K562 (cell line): ENCODE results near the gene FRYL. TPM values are rescaled to one million over a fixed set of nuclear protein-coding genes. Genes with fewer than 3 reads are reported as not detected.

Experiments used
- CBFA2T2 ChIP-seq: fragments of 450-650 bp; conservative IDR thresholded peaks from 2 replicates; pipeline ENCODE4 v1.6.1; 2017; ENCODE audit warnings: mild to moderate bottlenecking
- CREBBP ChIP-seq: IDR thresholded peaks from one replicate; pipeline ENCODE4 v1.6.1; 2012; ENCODE audit warnings: low read depth, mild to moderate bottlenecking, control low read depth, inconsistent platforms, low read length
- DPF2 ChIP-seq: fragments of 450-650 bp; IDR thresholded peaks from 2 replicates; pipeline ENCODE4 v1.6.1; 2016
- GATA2 ChIP-seq: sonication (generic); formaldehyde crosslinking; IDR thresholded peaks from 2 replicates; pipeline ENCODE4 v1.4.0; 2020; ENCODE audit warnings: mild to moderate bottlenecking, missing genetic modification reagents
- KDM1A ChIP-seq, 2 experiments: fragments of 450-650 bp; IDR thresholded peaks; 2 replicates each; pipeline ENCODE4 v1.6.1; 2016; ENCODE audit warnings: mild to moderate bottlenecking in 2 of 2
- KDM5B ChIP-seq: fragments of 200-600 bp; sonication (generic); IDR thresholded peaks from 2 replicates; pipeline ENCODE4 v1.6.1; 2012; ENCODE audit warnings: low read depth, mild to moderate bottlenecking, moderate library complexity, low read length, control low read depth, inconsistent platforms; ENCODE audit not compliant: insufficient replicate concordance
- MTA2 ChIP-seq: fragments of 450-650 bp; IDR thresholded peaks from 2 replicates; pipeline ENCODE4 v1.6.1; 2016; ENCODE audit warnings: low read depth
- NCOR1 ChIP-seq: fragments of 450-650 bp; IDR thresholded peaks from 2 replicates; pipeline ENCODE4 v1.6.1; 2016; ENCODE audit warnings: mild to moderate bottlenecking, moderate library complexity
- NFE2 ChIP-seq: IDR thresholded peaks from 2 replicates; pipeline ENCODE4 v1.6.1; 2014; ENCODE audit warnings: antibody characterized with exemption, low read depth
- NFIC ChIP-seq: fragments of 450-650 bp; IDR thresholded peaks from 2 replicates; pipeline ENCODE4 v1.6.1; 2017; ENCODE audit warnings: mild to moderate bottlenecking, inconsistent platforms
- NR2F6 ChIP-seq: fragments of 450-650 bp; formaldehyde crosslinking; IDR thresholded peaks from 2 replicates; pipeline ENCODE4 v1.4.0; 2020; ENCODE audit warnings: mild to moderate bottlenecking
- PCBP1 ChIP-seq: fragments of 200-400 bp; formaldehyde crosslinking; IDR thresholded peaks from 2 replicates; pipeline ENCODE4 v1.6.1; 2018; ENCODE audit warnings: mild to moderate bottlenecking, low read depth, low read length; ENCODE audit not compliant: poor library complexity, severe bottlenecking
- POLR2AphosphoS5 ChIP-seq: IDR thresholded peaks from 2 replicates; pipeline ENCODE4 v1.6.1; 2011; ENCODE audit warnings: mild to moderate bottlenecking, low read depth, low read length, moderate library complexity; ENCODE audit not compliant: control insufficient read depth, insufficient read depth
- RBFOX2 ChIP-seq: fragments of 200-400 bp; formaldehyde crosslinking; IDR thresholded peaks from 2 replicates; pipeline ENCODE4 v1.6.1; 2017; ENCODE audit warnings: low read depth, mild to moderate bottlenecking, low read length, moderate library complexity
- SIRT6 ChIP-seq: IDR thresholded peaks from one replicate; pipeline ENCODE4 v1.6.1; 2012; ENCODE audit warnings: low read depth, mild to moderate bottlenecking, control low read depth, inconsistent platforms, low read length, moderate library complexity
- SIX5 ChIP-seq, 2 experiments: IDR thresholded peaks; 2 replicates each; pipeline ENCODE4 v1.6.1; 2011; ENCODE audit warnings: low read length in 2 of 2, borderline replicate concordance in 1 of 2, low read depth in 1 of 2, mild to moderate bottlenecking in 1 of 2, moderate library complexity in 1 of 2; ENCODE audit not compliant: insufficient read depth in 1 of 2
- STAG1 ChIP-seq: sonication (generic); formaldehyde crosslinking; IDR thresholded peaks from 2 replicates; pipeline ENCODE4 v1.5.0; 2020; ENCODE audit warnings: missing genetic modification reagents, borderline replicate concordance
- STAT5A ChIP-seq: IDR thresholded peaks from 2 replicates; pipeline ENCODE4 v1.6.1; 2012; ENCODE audit warnings: low read length, inconsistent platforms, borderline replicate concordance
- TAL1 ChIP-seq: fragments of 450-650 bp; IDR thresholded peaks from 2 replicates; pipeline ENCODE4 v1.6.1; 2016; ENCODE audit warnings: mild to moderate bottlenecking
- ZFP1 ChIP-seq: fragments of 450-650 bp; formaldehyde crosslinking; IDR thresholded peaks from 2 replicates; pipeline ENCODE4 v1.4.0; 2020; ENCODE audit warnings: mild to moderate bottlenecking, mixed read lengths
- ZNF780A ChIP-seq: fragments of 250-450 bp; sonication (Bioruptor Pico); IDR thresholded peaks from 2 replicates; pipeline ENCODE4 v1.5.0; 2021; ENCODE audit warnings: mild to moderate bottlenecking
- polyA plus RNA-seq, 8 experiments: library from polyadenylated mRNA; depleted of rRNA in 4 of 8; stranded (reverse) in 5 of 8; unstranded in 3 of 8; fragments of >200 nt; fragmentation: Nextera tagmentation in 2 of 8; fragmentation: Illumina TruSeq in 1 of 8; extraction: Ambion mirVana in 2 of 8; extraction: Trizol in 1 of 8; gene quantifications; 2 replicates each; pipeline versions ENCODE4 v1.2.1 to v1.2.3, GENCODE V29; 2011 to 2014; ENCODE audit warnings: inconsistent platforms in 1 of 8, missing spikeins in 1 of 8
- total RNA-seq, 7 experiments: library from RNA; depleted of rRNA in 6 of 7; stranded (reverse); fragments of >200 nt in 6 of 7; fragmentation: Illumina TruSeq in 2 of 7; extraction: Trizol in 2 of 7; gene quantifications; 2 replicates each; pipeline versions ENCODE4 v1.2.1 to v1.2.3, GENCODE V29; 2011 to 2021; ENCODE audit warnings: low replicate concordance in 1 of 7
- TF ChIP-seq, protein P1 (sequence below): fragments of 450-650 bp; formaldehyde crosslinking; IDR thresholded peaks from 2 replicates; pipeline ENCODE4 v1.4.0; 2020; ENCODE audit warnings: mild to moderate bottlenecking, moderate library complexity
- TF ChIP-seq, protein P2 (sequence below): fragments of 450-650 bp; IDR thresholded peaks from one replicate; pipeline ENCODE4 v1.6.1; 2018; ENCODE audit warnings: mild to moderate bottlenecking, moderate library complexity; ENCODE audit not compliant: partially characterized antibody
- TF ChIP-seq, protein P3 (sequence below): fragments of 250-450 bp; sonication (Bioruptor Pico); IDR thresholded peaks from 2 replicates; pipeline ENCODE4 v1.4.0; 2020; ENCODE audit warnings: mild to moderate bottlenecking, moderate library complexity, borderline replicate concordance
- TF ChIP-seq, protein P4 (sequence below), 2 experiments: fragments of 250-450 bp in 1 of 2; fragments of 450-650 bp in 1 of 2; sonication (Bioruptor Pico) in 1 of 2; IDR thresholded peaks; 2 replicates each; pipeline versions ENCODE4 v1.6.1 to v1.8.0; 2016 to 2021; ENCODE audit warnings: mild to moderate bottlenecking in 2 of 2, moderate library complexity in 2 of 2, missing compliant biosample characterization in 1 of 2, missing genetic modification characterization in 1 of 2

Gene FRYL
- total and polyA plus RNA-seq, 9 of the 15 experiments (the other 6 are each of a cell fraction or from before 2014, with no cell fraction given), result 7.2 to 34.9 (median 15.9) TPM

DNA sequence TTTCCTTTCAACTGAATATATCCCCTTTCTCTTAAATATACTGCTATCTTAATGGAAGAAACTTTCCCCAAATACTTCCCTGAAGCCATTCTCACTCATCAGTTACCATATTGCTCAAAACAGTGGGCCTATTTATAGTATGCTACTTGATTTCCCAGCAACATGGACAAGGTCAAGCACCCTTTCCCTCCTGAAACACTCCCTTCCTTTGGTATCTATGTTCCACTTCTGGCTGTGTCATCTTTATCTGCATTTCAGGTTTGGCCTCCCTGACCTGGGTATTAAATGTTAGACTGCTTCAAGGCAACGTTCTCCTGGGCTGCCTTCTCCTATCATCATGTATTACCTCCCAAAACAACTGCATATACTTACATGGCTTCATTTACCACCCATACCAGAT is 188.7 kb downstream of the FRYL start (continued):
- no peak for TF ChIP-seq KDM5B
- TF ChIP-seq KDM1A (IDR thresholded peaks at IDR 0.05), result peak; percentile 85
- TF ChIP-seq TAL1, result peak; percentile 56
- no peak for TF ChIP-seq SIX5 (IDR thresholded peaks at IDR 0.05; ENCODE audit: borderline replicate concordance in 1 of 2, insufficient read depth in 1 of 2, low read depth in 1 of 2, low read length in 2 of 2)
- TF ChIP-seq, protein P1, sequence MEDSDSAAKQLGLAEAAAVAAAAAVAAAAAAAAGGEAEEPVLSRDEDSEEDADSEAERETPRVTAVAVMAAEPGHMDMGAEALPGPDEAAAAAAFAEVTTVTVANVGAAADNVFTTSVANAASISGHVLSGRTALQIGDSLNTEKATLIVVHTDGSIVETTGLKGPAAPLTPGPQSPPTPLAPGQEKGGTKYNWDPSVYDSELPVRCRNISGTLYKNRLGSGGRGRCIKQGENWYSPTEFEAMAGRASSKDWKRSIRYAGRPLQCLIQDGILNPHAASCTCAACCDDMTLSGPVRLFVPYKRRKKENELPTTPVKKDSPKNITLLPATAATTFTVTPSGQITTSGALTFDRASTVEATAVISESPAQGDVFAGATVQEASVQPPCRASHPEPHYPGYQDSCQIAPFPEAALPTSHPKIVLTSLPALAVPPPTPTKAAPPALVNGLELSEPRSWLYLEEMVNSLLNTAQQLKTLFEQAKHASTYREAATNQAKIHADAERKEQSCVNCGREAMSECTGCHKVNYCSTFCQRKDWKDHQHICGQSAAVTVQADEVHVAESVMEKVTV (CRISPR knock-in tag), result no peak
- TF ChIP-seq, protein P2, sequence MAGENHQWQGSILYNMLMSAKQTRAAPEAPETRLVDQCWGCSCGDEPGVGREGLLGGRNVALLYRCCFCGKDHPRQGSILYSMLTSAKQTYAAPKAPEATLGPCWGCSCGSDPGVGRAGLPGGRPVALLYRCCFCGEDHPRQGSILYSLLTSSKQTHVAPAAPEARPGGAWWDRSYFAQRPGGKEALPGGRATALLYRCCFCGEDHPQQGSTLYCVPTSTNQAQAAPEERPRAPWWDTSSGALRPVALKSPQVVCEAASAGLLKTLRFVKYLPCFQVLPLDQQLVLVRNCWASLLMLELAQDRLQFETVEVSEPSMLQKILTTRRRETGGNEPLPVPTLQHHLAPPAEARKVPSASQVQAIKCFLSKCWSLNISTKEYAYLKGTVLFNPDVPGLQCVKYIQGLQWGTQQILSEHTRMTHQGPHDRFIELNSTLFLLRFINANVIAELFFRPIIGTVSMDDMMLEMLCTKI, result no peak
- no peak for TF ChIP-seq NR2F6 (CRISPR knock-in tag)
- TF ChIP-seq ZFP1, result no peak
- TF ChIP-seq, protein P3, sequence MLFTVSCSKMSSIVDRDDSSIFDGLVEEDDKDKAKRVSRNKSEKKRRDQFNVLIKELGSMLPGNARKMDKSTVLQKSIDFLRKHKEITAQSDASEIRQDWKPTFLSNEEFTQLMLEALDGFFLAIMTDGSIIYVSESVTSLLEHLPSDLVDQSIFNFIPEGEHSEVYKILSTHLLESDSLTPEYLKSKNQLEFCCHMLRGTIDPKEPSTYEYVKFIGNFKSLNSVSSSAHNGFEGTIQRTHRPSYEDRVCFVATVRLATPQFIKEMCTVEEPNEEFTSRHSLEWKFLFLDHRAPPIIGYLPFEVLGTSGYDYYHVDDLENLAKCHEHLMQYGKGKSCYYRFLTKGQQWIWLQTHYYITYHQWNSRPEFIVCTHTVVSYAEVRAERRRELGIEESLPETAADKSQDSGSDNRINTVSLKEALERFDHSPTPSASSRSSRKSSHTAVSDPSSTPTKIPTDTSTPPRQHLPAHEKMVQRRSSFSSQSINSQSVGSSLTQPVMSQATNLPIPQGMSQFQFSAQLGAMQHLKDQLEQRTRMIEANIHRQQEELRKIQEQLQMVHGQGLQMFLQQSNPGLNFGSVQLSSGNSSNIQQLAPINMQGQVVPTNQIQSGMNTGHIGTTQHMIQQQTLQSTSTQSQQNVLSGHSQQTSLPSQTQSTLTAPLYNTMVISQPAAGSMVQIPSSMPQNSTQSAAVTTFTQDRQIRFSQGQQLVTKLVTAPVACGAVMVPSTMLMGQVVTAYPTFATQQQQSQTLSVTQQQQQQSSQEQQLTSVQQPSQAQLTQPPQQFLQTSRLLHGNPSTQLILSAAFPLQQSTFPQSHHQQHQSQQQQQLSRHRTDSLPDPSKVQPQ (CRISPR knock-in tag), result no peak
- peak; percentile 61 for TF ChIP-seq DPF2
- no peak for TF ChIP-seq PCBP1
- peak; percentile 28; the same call in 1 of the 2 replicates for TF ChIP-seq NFIC
- TF ChIP-seq NFE2, result peak; percentile 39; the same call in 1 of the 2 replicates
- peak; percentile 77 for TF ChIP-seq CBFA2T2
- peak; percentile 50; the same call in 1 of the 2 replicates for TF ChIP-seq POLR2AphosphoS5
- TF ChIP-seq, protein P4, sequence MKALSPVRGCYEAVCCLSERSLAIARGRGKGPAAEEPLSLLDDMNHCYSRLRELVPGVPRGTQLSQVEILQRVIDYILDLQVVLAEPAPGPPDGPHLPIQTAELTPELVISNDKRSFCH (CRISPR knock-in tag; IDR thresholded peaks at IDR 0.05), result no peak
- TF ChIP-seq, protein P4 (tag; IDR thresholded peaks at IDR 0.05), result no peak
- no peak for TF ChIP-seq SIRT6
- TF ChIP-seq RBFOX2, result no peak
- TF ChIP-seq NCOR1, result peak; percentile 73
- TF ChIP-seq STAG1 (CRISPR knock-in tag), result no peak
- TF ChIP-seq STAT5A, result peak; percentile 32; the same call in 1 of the 2 replicates
- 0 out of 2 replicates have a peak, but pooled peaks have one; percentile 21 for TF ChIP-seq MTA2
- no peak for TF ChIP-seq ZNF780A
- no peak for TF ChIP-seq CREBBP
- TF ChIP-seq GATA2 (CRISPR knock-in tag), result peak; percentile 18; the same call in 1 of the 2 replicates
